HG03196 (cell line): Measurements from ENCODE around the gene GPR39.
"Not testable (repeated sequence)": the region's sequence is repeated elsewhere in the genome, so short reads cannot be mapped to it uniquely, and the experiment has no call there.

Source experiments
- ATAC-seq: cut with Tn5 transposase; IDR thresholded peaks from one replicate; pipeline ENCODE4 v1.9.1; 2021; ENCODE audit not compliant: unreplicated experiment

The GPR39 gene

GRCh38 chr2:132416723-132417395 lies at the start of gene GPR39:
GPR39 (plus strand) TSS chr2:132416805.
- no peak for ATAC-seq

GRCh38 chr2:132368191-132368590 lies 48.4 kb upstream of the GPR39 start:
- ATAC-seq, result no peak

GRCh38 chr2:132372276-132372675 lies 44.3 kb upstream of the GPR39 start:
- no peak for ATAC-seq

GRCh38 chr2:132373391-132374135 lies 43.0 kb upstream of the GPR39 start:
- ATAC-seq, result no peak

GRCh38 chr2:132374151-132374550 lies 42.5 kb upstream of the GPR39 start:
- no peak for ATAC-seq

GRCh38 chr2:132374551-132374950 lies 42.1 kb upstream of the GPR39 start:
- ATAC-seq, result no peak

- no peak for ATAC-seq
These were observed 41.6 kb upstream of the GPR39 start for GRCh38 chr2:132374961-132375360.

GRCh38 chr2:132381376-132381775 lies 35.2 kb upstream of the GPR39 start:
- ATAC-seq, result no peak

GRCh38 chr2:132383956-132384355 lies 32.6 kb upstream of the GPR39 start:
- ATAC-seq, result no peak

GRCh38 chr2:132384491-132385151 lies 32.0 kb upstream of the GPR39 start:
- ATAC-seq, result no peak

- no peak for ATAC-seq
These were observed 29.5 kb upstream of the GPR39 start for GRCh38 chr2:132387126-132387525.

- ATAC-seq, result no peak
These were observed 26.5 kb upstream of the GPR39 start for GRCh38 chr2:132390076-132390475.

GRCh38 chr2:132391378-132391777 lies 25.2 kb upstream of the GPR39 start:
- no peak for ATAC-seq

GRCh38 chr2:132392221-132392620 lies 24.4 kb upstream of the GPR39 start:
- ATAC-seq, result no peak

GRCh38 chr2:132392879-132393278 lies 23.7 kb upstream of the GPR39 start:
- no peak for ATAC-seq

GRCh38 chr2:132397042-132397441 lies 19.6 kb upstream of the GPR39 start:
- not testable (repeated sequence) for ATAC-seq

- no peak for ATAC-seq
These were observed 16.3 kb upstream of the GPR39 start for GRCh38 chr2:132400169-132400900.

GRCh38 chr2:132400901-132401240 lies 15.7 kb upstream of the GPR39 start:
- ATAC-seq, result no peak

- no peak for ATAC-seq
These were observed 15.3 kb upstream of the GPR39 start for GRCh38 chr2:132401326-132401725.

GRCh38 chr2:132403146-132403545 lies 13.5 kb upstream of the GPR39 start:
- no peak for ATAC-seq

GRCh38 chr2:132404056-132404455 lies 12.5 kb upstream of the GPR39 start:
- ATAC-seq, result no peak
